Uterus (tissue), 2 donors: ENCODE results near the gene ROBO2.

Experiments used
- CTCF ChIP-seq, 4 experiments: fragments of 200-600 bp in 2 of 4; fragments of 450-650 bp in 2 of 4; sonication (generic) in 2 of 4; IDR thresholded peaks; one replicate each; pipeline ENCODE4 v1.5.1; 2016 to 2019; ENCODE audit warnings: antibody characterized with exemption in 4 of 4, mild to moderate bottlenecking in 2 of 4, moderate library complexity in 1 of 4
- POLR2A ChIP-seq, 2 donors: fragments of 450-650 bp; IDR thresholded peaks; one replicate each; pipeline ENCODE4 v1.6.1; 2016; ENCODE audit warnings: antibody characterized with exemption in 2 of 2, mild to moderate bottlenecking in 1 of 2, moderate library complexity in 1 of 2

GRCh38 chr3:77456431-77456830 is 416.5 kb downstream of the ROBO2 start:
- TF ChIP-seq CTCF (IDR thresholded peaks at IDR 0.05) (no peak), POLR2A (IDR thresholded peaks at IDR 0.05) (no peak)
